BLaER1 (cell line): ENCODE measurements around the gene BNC1.

Experiments used
- H3K27ac ChIP-seq: shearing (Covaris generic); formaldehyde crosslinking; 2 replicates; pipeline ENCODE4 v1.8.1; 2022
- H3K27me3 ChIP-seq: shearing (Covaris generic); formaldehyde crosslinking; 2 replicates; pipeline ENCODE4 v1.8.1; 2022
- H3K36me3 ChIP-seq: shearing (Covaris generic); formaldehyde crosslinking; 2 replicates; pipeline ENCODE4 v1.8.1; 2022
- H3K4me1 ChIP-seq: shearing (Covaris generic); formaldehyde crosslinking; 2 replicates; pipeline ENCODE4 v1.8.1; 2022
- H3K4me2 ChIP-seq: shearing (Covaris generic); formaldehyde crosslinking; 2 replicates; pipeline ENCODE4 v1.8.1; 2022
- H3K4me3 ChIP-seq: shearing (Covaris generic); formaldehyde crosslinking; 2 replicates; pipeline ENCODE4 v1.8.1; 2022
- H3K9ac ChIP-seq: shearing (Covaris generic); formaldehyde crosslinking; 2 replicates; pipeline ENCODE4 v1.8.1; 2022
- H3K9me3 ChIP-seq: shearing (Covaris generic); formaldehyde crosslinking; 2 replicates; pipeline ENCODE4 v1.8.1; 2022
- H4K20me1 ChIP-seq: shearing (Covaris generic); formaldehyde crosslinking; 2 replicates; pipeline ENCODE4 v1.8.1; 2022
- Cebpa-rat ChIP-seq: shearing (Covaris generic); IDR thresholded peaks from 2 replicates; pipeline ENCODE4 v1.8.1; 2022

The BNC1 gene

DNA sequence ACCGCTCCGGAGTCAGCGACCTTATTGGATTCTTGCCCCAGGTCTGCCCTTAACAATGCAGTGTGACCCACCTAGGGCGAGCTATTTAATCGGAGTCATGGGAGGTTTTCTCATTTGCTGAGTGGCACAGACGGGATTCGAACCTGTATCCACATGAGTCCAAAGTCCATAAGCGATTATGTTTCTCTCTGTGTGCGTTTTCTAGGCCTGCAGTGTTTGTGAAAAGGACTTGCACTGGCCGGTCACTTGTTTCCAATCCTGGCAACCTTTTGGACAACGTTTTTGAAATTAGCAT, 76.2 kb downstream of the BNC1 start:
- TF ChIP-seq Cebpa-rat, result no peak
- Histone ChIP-seq H3K36me3 (no peaks in the 10 kb centered on the region), H4K20me1 (peaks cover 29% of the 10 kb centered on the region), H3K4me3 (peak overlapping the region; percentile 90), H3K9ac (peak overlapping the region; percentile 93), H3K9me3 (no peaks in the 10 kb centered on the region), H3K27ac (peak overlapping the region; percentile 91), H3K27me3 (no peaks in the 10 kb centered on the region), H3K4me1 (peaks cover 46% of the 10 kb centered on the region), H3K4me2 (peak overlapping the region; percentile 73)

DNA sequence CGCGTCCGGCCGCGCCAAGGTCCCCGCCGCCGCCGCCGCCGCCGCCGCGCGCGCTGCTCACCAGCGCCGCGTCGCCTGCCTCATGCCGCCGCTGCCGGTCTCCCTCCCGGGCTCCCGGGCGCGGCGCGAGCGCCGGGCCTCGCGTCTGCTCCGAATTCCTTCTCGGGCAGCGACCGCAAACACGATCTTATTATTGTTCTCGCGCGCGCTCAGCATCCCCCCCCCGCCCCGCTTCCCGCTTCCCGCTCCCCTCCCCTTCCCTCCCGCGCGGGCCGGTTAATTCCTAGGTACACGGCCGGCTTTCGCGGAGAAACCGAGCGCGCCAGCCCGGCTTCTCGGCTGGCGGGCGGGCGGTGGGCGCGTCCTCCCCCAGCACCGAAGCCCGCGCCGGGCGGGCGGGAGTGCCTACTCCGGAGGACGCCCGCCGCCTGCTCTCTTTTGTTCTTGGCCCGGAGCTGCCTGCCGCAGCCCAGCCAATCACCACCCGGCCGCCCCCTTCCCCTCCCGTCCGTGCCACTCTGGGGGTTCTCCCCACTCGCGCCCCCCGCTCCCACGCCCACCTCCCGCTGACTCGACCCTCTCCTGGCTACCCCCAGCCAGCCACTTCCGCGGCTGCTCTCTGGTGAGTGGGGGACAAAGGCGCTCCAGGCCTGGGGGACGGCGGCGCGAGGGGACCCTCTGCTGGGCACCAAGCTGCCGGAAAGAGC, 76.7 kb downstream of the BNC1 start, which contains the start of gene HDGFL3:
HDGFL3 (minus strand) TSS at position 164 of the 707 bp plus-strand sequence. CDS start 409 bp downstream, outside the sequence.
- H3K4me2 ChIP-seq, result peak within 1 kb of the TSS; percentile 80
- H3K9ac ChIP-seq, result peak within 1 kb of the TSS; percentile 93
- no peaks in the 10 kb centered on the region for H3K36me3 ChIP-seq
- no peak for TF ChIP-seq Cebpa-rat
- no peaks in the 10 kb centered on the region for H3K9me3 ChIP-seq
- peak within 1 kb of the TSS; percentile 91 for H3K27ac ChIP-seq
- H3K4me3 ChIP-seq, result peak within 1 kb of the TSS; percentile 90
- peaks cover 51% of the 10 kb centered on the region for H3K4me1 ChIP-seq
- peaks cover 34% of the 10 kb centered on the region for H4K20me1 ChIP-seq
- no peaks in the 10 kb centered on the region for H3K27me3 ChIP-seq

DNA sequence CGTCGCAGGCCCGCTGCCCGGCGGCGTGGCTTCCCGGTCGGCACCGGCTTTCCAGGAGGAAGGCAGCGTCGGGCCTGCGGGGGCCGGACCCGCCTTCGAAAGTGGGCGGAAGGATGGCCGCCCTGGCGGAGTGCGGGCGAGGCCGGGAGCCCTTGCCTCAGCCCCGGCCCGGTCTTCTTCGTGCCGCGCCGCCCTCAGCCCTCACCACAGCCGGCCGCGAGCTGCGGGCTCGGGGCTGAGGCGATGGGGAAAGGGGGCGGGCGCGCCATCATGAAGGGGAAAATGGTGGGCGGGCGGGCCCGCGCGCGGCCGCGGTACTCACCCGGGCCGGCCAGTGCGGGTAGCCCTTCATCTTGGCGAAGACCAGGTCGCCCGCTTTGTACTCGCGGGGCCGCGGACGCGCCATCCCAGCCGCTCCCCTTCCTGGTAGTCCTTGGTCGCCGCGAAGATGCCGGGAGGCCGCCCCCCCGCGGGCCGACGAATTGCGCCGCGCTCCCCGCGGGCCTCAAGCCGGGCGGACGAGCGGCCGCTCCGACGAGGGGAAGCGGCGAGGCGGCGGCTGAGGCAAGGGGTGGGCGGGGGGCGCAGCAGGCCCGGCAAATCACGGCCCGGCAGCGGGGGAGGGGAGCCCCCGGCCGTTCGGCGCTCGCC, 77.3 kb downstream of the BNC1 start:
- Histone ChIP-seq H3K27ac (peak overlapping the region; percentile 91), H3K27me3 (no peaks in the 10 kb centered on the region), H3K9me3 (no peaks in the 10 kb centered on the region), H3K36me3 (no peaks in the 10 kb centered on the region), H4K20me1 (peaks cover 41% of the 10 kb centered on the region), H3K4me3 (peak overlapping the region; percentile 90), H3K4me2 (peak overlapping the region; percentile 80), H3K4me1 (peaks cover 57% of the 10 kb centered on the region), H3K9ac (peak overlapping the region; percentile 93)
- no peak for TF ChIP-seq Cebpa-rat

DNA sequence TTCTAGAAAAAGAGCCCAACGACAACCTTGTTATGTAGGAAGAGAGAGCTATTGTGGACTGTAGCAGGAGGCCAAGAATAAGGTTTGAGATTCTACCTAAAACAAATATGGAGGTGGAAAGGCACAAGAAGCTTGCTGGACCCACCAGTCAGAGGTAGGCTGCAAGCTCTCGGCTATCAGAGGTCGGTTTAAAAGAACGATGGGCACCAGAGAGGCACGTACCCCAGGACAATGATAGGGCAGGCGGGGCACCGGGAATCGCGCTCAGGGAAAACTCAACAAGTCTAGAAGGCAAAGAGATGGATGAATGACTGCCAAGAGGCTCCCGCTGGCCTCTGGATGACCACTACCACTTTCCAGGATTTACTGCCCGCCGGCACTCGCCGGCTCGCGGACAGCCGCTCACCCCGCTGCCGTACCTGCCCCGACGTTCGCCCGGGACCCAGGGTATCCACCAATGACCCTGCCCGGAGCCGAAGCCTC, 77.9 kb downstream of the BNC1 start:
- H3K4me1 ChIP-seq, result peaks cover 59% of the 10 kb centered on the region
- no peaks in the 10 kb centered on the region for H3K27me3 ChIP-seq
- no peak for TF ChIP-seq Cebpa-rat
- no peaks in the 10 kb centered on the region for H3K36me3 ChIP-seq
- peak overlapping the region; percentile 93 for H3K9ac ChIP-seq
- H4K20me1 ChIP-seq, result peaks cover 46% of the 10 kb centered on the region
- H3K4me3 ChIP-seq, result peak overlapping the region; percentile 90
- no peaks in the 10 kb centered on the region for H3K9me3 ChIP-seq
- peak overlapping the region; percentile 80 for H3K4me2 ChIP-seq
- peak overlapping the region; percentile 91 for H3K27ac ChIP-seq
